Adrenal gland (tissue), 12 donors: Measurements from ENCODE around the gene KCNK13. TPM values are rescaled to one million over a fixed set of nuclear protein-coding genes. Genes with fewer than 3 reads are reported as not detected.

Source experiments
- DNase-seq, 7 donors: peaks; one replicate each; pipeline ENCODE4 v3.0.0-alpha.2; 2019 to 2020
- H3K27ac ChIP-seq, 5 donors: fragments of 200-600 bp; sonication (generic) in 4 of 5; 1 replicate in 3 of 5; 2 replicates in 2 of 5; pipeline versions ENCODE4 v1.5.1 to v1.8.0; 2016 to 2020; ENCODE audit warnings: mild to moderate bottlenecking in 1 of 5
- H3K27me3 ChIP-seq: fragments of 200-600 bp; 2 replicates; pipeline ENCODE4 v1.8.0; 2021
- H3K36me3 ChIP-seq, 2 donors: fragments of 200-600 bp; replicated peaks in 1 of 2; 1 replicate in 1 of 2; 2 replicates in 1 of 2; pipeline versions ENCODE4 v1.5.1 to v1.8.0; 2018 to 2022
- H3K4me1 ChIP-seq, 2 donors: fragments of 200-600 bp; replicated peaks in 1 of 2; 1 replicate in 1 of 2; 2 replicates in 1 of 2; pipeline versions ENCODE4 v1.5.1 to v1.8.0; 2018 to 2021
- H3K4me3 ChIP-seq, 4 donors: fragments of 200-600 bp; sonication (generic) in 3 of 4; one replicate each; pipeline ENCODE4 v1.5.1; 2016 to 2018
- H3K9me3 ChIP-seq, 3 donors: fragments of 200-600 bp; sonication (generic) in 1 of 3; replicated peaks in 1 of 3; 1 replicate in 2 of 3; 2 replicates in 1 of 3; pipeline versions ENCODE4 v1.5.1 to v1.8.0; 2016 to 2021
- CTCF ChIP-seq, 6 experiments: fragments of 450-650 bp in 4 of 6; fragments of 200-600 bp in 2 of 6; sonication (generic) in 1 of 6; IDR thresholded peaks; 1 replicate in 5 of 6; 2 replicates in 1 of 6; pipeline versions ENCODE4 v1.5.1 to v1.8.0; 2016 to 2021; ENCODE audit warnings: antibody characterized with exemption in 6 of 6, mild to moderate bottlenecking in 2 of 6, moderate library complexity in 1 of 6
- POLR2A ChIP-seq, 2 donors: fragments of 450-650 bp; IDR thresholded peaks; one replicate each; pipeline ENCODE4 v1.6.1; 2017; ENCODE audit warnings: antibody characterized with exemption in 2 of 2, mild to moderate bottlenecking in 2 of 2, moderate library complexity in 1 of 2
- WGBS, 4 donors: extraction: QIAGEN DNeasy Blood & Tissue Kit in 2 of 4; methylation state at CpG; one replicate each; pipeline versions ENCODE4 v1.1.5 to v1.1.7; 2013 to 2017; 5-methylcytosine and 5-hydroxymethylcytosine counted together
- intact Hi-C, 2 donors: fragments of 100-400 bp; cut with DNase I; formaldehyde crosslinking; loops; one replicate each; pipeline versions ENCODE4 v1.14.1 to v1.15.0; 2022 to 2023
- polyA plus RNA-seq, 3 donors: library from polyadenylated mRNA; stranded (reverse); fragments of 200-250 nt in 2 of 3; fragments of 350-450 nt in 1 of 3; fragmentation: Illumina TruSeq in 1 of 3; extraction: RNeasy Lipid Tissue Mini Kit (QIAGEN cat#74804) in 1 of 3; gene quantifications; one replicate each; pipeline ENCODE4 v1.2.3, GENCODE V29; 2013 to 2014
- total RNA-seq, 9 donors: library from RNA; depleted of rRNA in 4 of 9; stranded (reverse); fragments of >200 nt in 4 of 9; fragments of 120-200 nt in 1 of 9; fragmentation: NEBNext Ultra II Directional in 1 of 9; extraction: Animal tissue kit (Norgen Biotek cat#: 25700) in 1 of 9; gene quantifications; one replicate each; pipeline versions ENCODE4 v1.1.0 to v1.2.4, GENCODE V29; 2013 to 2023
- donor health status: healthy with polysubstance abuse.
- donor health status: Bipolar disorder and iron deficiency.
- donor health status: DM: yes; HTN: yes; CAD: no.
- donor health status: DM: no; HTN: no; CAD: no.
- donor health status: DM: no; HTN: no; CAD: no.
- donor health status: DM: yes; HTN: yes; CAD: no.

Gene KCNK13
- total and polyA plus RNA-seq, 12 donors = 0.24 to 3.6 (median 1.5) TPM; not detected in 1

GRCh38 chr14:90049390-90049789, 12.4 kb upstream of the KCNK13 start:
- 64 to 82% (median 73%) methylated on average over 3 of the region's 3 CpGs for WGBS, 4 donors
- H3K36me3 ChIP-seq = no peaks in the 10 kb centered on the region
- no peaks in the 10 kb centered on the region for H3K27me3 ChIP-seq
- H3K27ac ChIP-seq = no peak overlapping the region
- H3K4me1 ChIP-seq = no peaks in the 10 kb centered on the region
- TF ChIP-seq CTCF (IDR thresholded peaks at IDR 0.05) (no peak), POLR2A (IDR thresholded peaks at IDR 0.05) (no peak)
- no peak overlapping the region for H3K4me3 ChIP-seq
- no peaks in the 10 kb centered on the region for H3K9me3 ChIP-seq
- intact Hi-C loops = no loop called here
- DNase-seq = no peak

GRCh38 chr14:90050271-90050670, 11.5 kb upstream of the KCNK13 start:
- TF ChIP-seq CTCF (IDR thresholded peaks at IDR 0.05) = no peak
- Histone ChIP-seq H3K27me3 (peaks cover 2% of the 10 kb centered on the region), H3K36me3 (no peaks in the 10 kb centered on the region), H3K9me3 (no peaks in the 10 kb centered on the region), H3K4me3 (no peak overlapping the region), H3K4me1 (no peaks in the 10 kb centered on the region), H3K27ac (no peak overlapping the region)
- intact Hi-C loops = no loop called here
- WGBS, 4 donors = 77 to 94% (median 93%) methylated on average over 4 of the region's 4 CpGs
- DNase-seq = no peak

- peaks cover 12% of the 10 kb centered on the region for H3K27me3 ChIP-seq
- H3K4me1 ChIP-seq = no peaks in the 10 kb centered on the region
- WGBS, 4 donors = 60 to 71% (median 61%) methylated on average over 2 of the region's 2 CpGs
- TF ChIP-seq POLR2A (IDR thresholded peaks at IDR 0.05) (no peak), CTCF (IDR thresholded peaks at IDR 0.05) (no peak)
- no peaks in the 10 kb centered on the region for H3K9me3 ChIP-seq
- no peak overlapping the region for H3K27ac ChIP-seq
- no peak for DNase-seq
- intact Hi-C loops = no loop called here
- H3K4me3 ChIP-seq = no peak overlapping the region
- no peaks in the 10 kb centered on the region for H3K36me3 ChIP-seq
Observed at GRCh38 chr14:90053044-90053443, 8.8 kb upstream of the KCNK13 start.

GRCh38 chr14:90054803-90055202, 7.0 kb upstream of the KCNK13 start:
- WGBS, 4 donors = 86 to 100% (median 98%) methylated on average over 1 of the region's 1 CpG

More at GRCh38 chr14:90054803-90055202, 7.0 kb upstream of the KCNK13 start:
- Histone ChIP-seq H3K4me1 (no peaks in the 10 kb centered on the region), H3K27ac (no peak overlapping the region), H3K27me3 (peaks cover 12% of the 10 kb centered on the region), H3K36me3 (no peaks in the 10 kb centered on the region), H3K4me3 (no peak overlapping the region), H3K9me3 (no peaks in the 10 kb centered on the region)
- DNase-seq = no peak
- TF ChIP-seq CTCF (IDR thresholded peaks at IDR 0.05) (no peak), POLR2A (IDR thresholded peaks at IDR 0.05) (no peak)
- intact Hi-C loops = no loop called here
